Measurements from ENCODE around the gene ARL6IP1. TPM values are rescaled to one million over a fixed set of nuclear protein-coding genes. Genes with fewer than 3 reads are reported as not detected.

ARL6IP1 gene
- total and polyA plus RNA-seq, 2 of the 13 experiments (the other 11 are each of a cell fraction or from before 2014, with no cell fraction given), result 263 to 373 TPM

DNA sequence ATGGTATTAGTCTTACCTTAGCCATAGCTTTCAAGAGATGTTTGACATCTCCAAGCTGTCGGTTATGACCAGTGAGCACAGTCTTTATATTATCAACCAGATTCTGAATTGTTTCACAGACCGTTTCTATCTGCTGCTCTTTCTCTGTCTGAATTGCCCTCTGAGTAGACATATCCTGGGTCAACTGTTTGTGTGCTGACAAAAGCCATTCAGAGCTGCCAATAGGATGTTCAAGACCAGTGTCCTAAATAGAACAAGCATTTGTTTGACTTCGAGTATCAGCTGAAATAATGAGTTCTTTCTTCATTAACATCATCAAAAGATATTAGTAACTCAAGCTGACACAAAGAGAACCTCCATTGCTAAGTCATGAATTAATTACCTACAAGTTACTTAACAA is 14.9 kb upstream of the ARL6IP1 start:
- Histone ChIP-seq H3K9ac (ENCODE audit: insufficient read depth, low read depth, low read length) (no peak overlapping the region), H3K9me3 (ENCODE audit: low read length) (no peaks in the 10 kb centered on the region), H3K4me3 (replicated peaks in 1 of 3; ENCODE audit: insufficient read depth in 1 of 3, low read depth in 2 of 3, low read length in 3 of 3) (no peak overlapping the region), H3K36me3 (replicated peaks in 1 of 2; ENCODE audit: control insufficient read depth in 1 of 2, insufficient read depth in 2 of 2, low read length in 2 of 2) (peaks cover 37 to 64% of the 10 kb centered on the region in 2 experiments), H3K27me3 (ENCODE audit: control insufficient read depth in 1 of 2, insufficient read depth in 2 of 2, low read length in 2 of 2) (no peaks in the 10 kb centered on the region), H3K27ac (ENCODE audit: extremely low read length, insufficient read depth, low read length) (no peak overlapping the region), H4K20me1 (ENCODE audit: insufficient read depth, low read length) (no peaks in the 10 kb centered on the region), H2AFZ (ENCODE audit: low read length) (no peak overlapping the region), H3K79me2 (ENCODE audit: insufficient read depth, low read length) (no peaks in the 10 kb centered on the region), H3K4me1 (ENCODE audit: insufficient read depth, low read length) (no peaks in the 10 kb centered on the region), H3K4me2 (ENCODE audit: low read depth, low read length) (no peak overlapping the region)
- no peak for DNase-seq (ENCODE audit: low spot score)
- ChIA-PET CTCF (ENCODE audit: low intra/inter-chr PET ratio, low total read pairs) (no interaction called here), POLR2A (interaction anchor here (0.9 to 8.4 kb wide), 2 partner anchors 15 to 26 kb away, joined by 3 to 51 read pairs; partner anchors contain the start of genes ARL6IP1 and RPS15A)
- in situ Hi-C loops (cut with HindIII; ENCODE audit: extremely low pct_ligation_motif_present, low pct_unique_long_range_greater_than_20kb), result no loop called here
- intact Hi-C loops (cut with micrococcal nuclease; ENCODE audit: unreplicated experiment), result no loop called here
- FAIRE-seq, result no peak
- TF ChIP-seq ZNF75D (CRISPR knock-in tag; IDR thresholded peaks at IDR 0.05; ENCODE audit: borderline replicate concordance), result no peak
- no peak for TF ChIP-seq TBL1XR1 (IDR thresholded peaks at IDR 0.05; ENCODE audit: borderline replicate concordance, low read length, partially characterized antibody)
- TF ChIP-seq ZNF3 (CRISPR knock-in tag; IDR thresholded peaks at IDR 0.05), result no peak
- no peak for TF ChIP-seq ZNF879 (CRISPR knock-in tag; IDR thresholded peaks at IDR 0.05)
- TF ChIP-seq, protein P1, sequence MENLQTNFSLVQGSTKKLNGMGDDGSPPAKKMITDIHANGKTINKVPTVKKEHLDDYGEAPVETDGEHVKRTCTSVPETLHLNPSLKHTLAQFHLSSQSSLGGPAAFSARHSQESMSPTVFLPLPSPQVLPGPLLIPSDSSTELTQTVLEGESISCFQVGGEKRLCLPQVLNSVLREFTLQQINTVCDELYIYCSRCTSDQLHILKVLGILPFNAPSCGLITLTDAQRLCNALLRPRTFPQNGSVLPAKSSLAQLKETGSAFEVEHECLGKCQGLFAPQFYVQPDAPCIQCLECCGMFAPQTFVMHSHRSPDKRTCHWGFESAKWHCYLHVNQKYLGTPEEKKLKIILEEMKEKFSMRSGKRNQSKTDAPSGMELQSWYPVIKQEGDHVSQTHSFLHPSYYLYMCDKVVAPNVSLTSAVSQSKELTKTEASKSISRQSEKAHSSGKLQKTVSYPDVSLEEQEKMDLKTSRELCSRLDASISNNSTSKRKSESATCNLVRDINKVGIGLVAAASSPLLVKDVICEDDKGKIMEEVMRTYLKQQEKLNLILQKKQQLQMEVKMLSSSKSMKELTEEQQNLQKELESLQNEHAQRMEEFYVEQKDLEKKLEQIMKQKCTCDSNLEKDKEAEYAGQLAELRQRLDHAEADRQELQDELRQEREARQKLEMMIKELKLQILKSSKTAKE (CRISPR knock-in tag; IDR thresholded peaks at IDR 0.05; ENCODE audit: borderline replicate concordance), result no peak
- no peak for TF ChIP-seq AGO1 (IDR thresholded peaks at IDR 0.05; ENCODE audit: low read depth, low read length, poor library complexity, severe bottlenecking)
- TF ChIP-seq ETV5 (CRISPR knock-in tag; IDR thresholded peaks at IDR 0.05; ENCODE audit: borderline replicate concordance), result no peak
- TF ChIP-seq ZNF615 (CRISPR knock-in tag; IDR thresholded peaks at IDR 0.05; ENCODE audit: borderline replicate concordance), result no peak
- TF ChIP-seq GATAD1 (CRISPR knock-in tag; IDR thresholded peaks at IDR 0.05), result no peak
- no peak for TF ChIP-seq ZNF546 (CRISPR knock-in tag; conservative IDR thresholded peaks at IDR 0.05)
- TF ChIP-seq, protein P2, sequence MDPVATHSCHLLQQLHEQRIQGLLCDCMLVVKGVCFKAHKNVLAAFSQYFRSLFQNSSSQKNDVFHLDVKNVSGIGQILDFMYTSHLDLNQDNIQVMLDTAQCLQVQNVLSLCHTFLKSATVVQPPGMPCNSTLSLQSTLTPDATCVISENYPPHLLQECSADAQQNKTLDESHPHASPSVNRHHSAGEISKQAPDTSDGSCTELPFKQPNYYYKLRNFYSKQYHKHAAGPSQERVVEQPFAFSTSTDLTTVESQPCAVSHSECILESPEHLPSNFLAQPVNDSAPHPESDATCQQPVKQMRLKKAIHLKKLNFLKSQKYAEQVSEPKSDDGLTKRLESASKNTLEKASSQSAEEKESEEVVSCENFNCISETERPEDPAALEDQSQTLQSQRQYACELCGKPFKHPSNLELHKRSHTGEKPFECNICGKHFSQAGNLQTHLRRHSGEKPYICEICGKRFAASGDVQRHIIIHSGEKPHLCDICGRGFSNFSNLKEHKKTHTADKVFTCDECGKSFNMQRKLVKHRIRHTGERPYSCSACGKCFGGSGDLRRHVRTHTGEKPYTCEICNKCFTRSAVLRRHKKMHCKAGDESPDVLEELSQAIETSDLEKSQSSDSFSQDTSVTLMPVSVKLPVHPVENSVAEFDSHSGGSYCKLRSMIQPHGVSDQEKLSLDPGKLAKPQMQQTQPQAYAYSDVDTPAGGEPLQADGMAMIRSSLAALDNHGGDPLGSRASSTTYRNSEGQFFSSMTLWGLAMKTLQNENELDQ (CRISPR knock-in tag; IDR thresholded peaks at IDR 0.05; ENCODE audit: borderline replicate concordance), result no peak
- WGBS (ENCODE audit: low lambda C conversion rate), result 95% methylated on average over 3 of the region's 3 CpGs
- BruUV-seq (replicated peaks), result no TSS peak
- no peak for ATAC-seq
